Psoas muscle (tissue), 8 donors: Measurements from ENCODE around the gene ELMO2. TPM values are rescaled to one million over a fixed set of nuclear protein-coding genes. Genes with fewer than 3 reads are reported as not detected.

Experiments
- ATAC-seq, 4 donors: fragments of 200-7000 bp; cut with Tn5 transposase; one replicate each; pipeline ENCODE4 v1.9.1; 2020; ENCODE audit warnings: moderate library complexity in 3 of 4, mild to moderate bottlenecking in 2 of 4
- DNase-seq, 2 donors: peaks; one replicate each; pipeline ENCODE4 v3.0.0-alpha.2; 2020
- H3K27ac ChIP-seq: fragments of 200-600 bp; one replicate; pipeline ENCODE4 v1.8.0; 2022
- H3K27me3 ChIP-seq, 3 donors: fragments of 200-600 bp in 1 of 3; one replicate each; pipeline versions ENCODE4 v1.6.1 to v1.8.0; 2013 to 2022; ENCODE audit warnings: low read length in 2 of 3, mild to moderate bottlenecking in 2 of 3, moderate library complexity in 1 of 3; ENCODE audit not compliant: insufficient read depth in 3 of 3
- H3K36me3 ChIP-seq, 2 donors: fragments of 200-600 bp in 1 of 2; one replicate each; pipeline versions ENCODE4 v1.6.1 to v1.8.0; 2013 to 2022; ENCODE audit warnings: low read depth in 1 of 2, mild to moderate bottlenecking in 1 of 2, moderate library complexity in 1 of 2; ENCODE audit not compliant: insufficient read depth in 1 of 2
- H3K4me1 ChIP-seq: fragments of 200-600 bp; one replicate; pipeline ENCODE4 v1.8.0; 2022
- H3K4me3 ChIP-seq: fragments of 200-600 bp; one replicate; pipeline ENCODE4 v1.8.0; 2022; ENCODE audit warnings: mild to moderate bottlenecking
- H3K9me3 ChIP-seq: fragments of 200-600 bp; one replicate; pipeline ENCODE4 v1.8.0; 2022
- CTCF ChIP-seq: fragments of 200-600 bp; IDR thresholded peaks from one replicate; pipeline ENCODE4 v1.8.0; 2022; ENCODE audit warnings: antibody characterized with exemption
- WGBS, 3 donors: extraction: QIAGEN DNeasy Blood & Tissue Kit; methylation state at CpG; one replicate each; pipeline versions ENCODE4 v1.1.6 to v1.1.7; 2013; 5-methylcytosine and 5-hydroxymethylcytosine counted together
- intact Hi-C, 2 donors: fragments of 100-400 bp; cut with DNase I; formaldehyde crosslinking; loops; one replicate each; pipeline versions ENCODE4 v1.11.0 to v1.14.2; 2022
- polyA plus RNA-seq, 3 donors: library from polyadenylated mRNA; stranded (reverse); fragments of 200-250 nt; gene quantifications; one replicate each; pipeline ENCODE4 v1.2.3, GENCODE V29; 2013
- total RNA-seq, 4 donors: library from RNA; stranded (reverse); fragmentation: NEBNext Ultra II Directional in 2 of 4; extraction: Animal tissue kit (Norgen Biotek cat#: 25700) in 2 of 4; gene quantifications; one replicate each; pipeline versions ENCODE4 v1.2.1 to v1.2.4, GENCODE V29; 2021 to 2023
- donor health status: healthy with polysubstance abuse.
- donor health status: DM: no; HTN: no; CAD: no; lungs with moderate emphysema.
- donor health status: Bipolar disorder and iron deficiency.
- donor health status: healthy.
- donor health status: DM: yes; HTN: yes; CAD: no.
- donor health status: DM: no; HTN: no; CAD: no.
- donor health status: DM: no; HTN: no; CAD: no.
- donor health status: DM: yes; HTN: yes; CAD: no.

ELMO2 gene
- total and polyA plus RNA-seq, 7 donors: 21.2 to 60.7 (median 40.3) TPM

GRCh38 chr20:46354207-46354555, 52.2 kb downstream of the ELMO2 start:
- DNase-seq (no peak), ATAC-seq (no peak)
- Histone ChIP-seq H3K27ac (no peak overlapping the region), H3K4me1 (peaks cover 27% of the 10 kb centered on the region), H3K36me3 (peaks cover 0 to 53% of the 10 kb centered on the region in 2 donors), H3K9me3 (no peaks in the 10 kb centered on the region), H3K4me3 (no peak overlapping the region), H3K27me3 (no peaks in the 10 kb centered on the region)
- WGBS, 3 donors: 73 to 87% (median 85%) methylated on average over 4 of the region's 4 CpGs
- intact Hi-C loops: no loop called here
- no peak for TF ChIP-seq CTCF

- Histone ChIP-seq H3K27ac (no peak overlapping the region), H3K9me3 (no peaks in the 10 kb centered on the region), H3K36me3 (peaks cover 0 to 56% of the 10 kb centered on the region in 2 donors), H3K4me1 (peaks cover 22% of the 10 kb centered on the region), H3K4me3 (no peak overlapping the region), H3K27me3 (no peaks in the 10 kb centered on the region)
- TF ChIP-seq CTCF: no peak
- DNase-seq (no peak), ATAC-seq (no peak)
- intact Hi-C loops: no loop called here
- WGBS, 3 donors: 74 to 84% (median 77%) methylated on average over 14 of the region's 14 CpGs
These were observed 52.8 kb downstream of the ELMO2 start for GRCh38 chr20:46353500-46354206.

GRCh38 chr20:46352370-46352938, 54.0 kb downstream of the ELMO2 start:
- DNase-seq (no peak), ATAC-seq (no peak)
- H3K4me3 ChIP-seq: no peak overlapping the region
- peaks cover 15% of the 10 kb centered on the region for H3K4me1 ChIP-seq
- H3K27ac ChIP-seq: no peak overlapping the region
- no peaks in the 10 kb centered on the region for H3K27me3 ChIP-seq
- WGBS, 3 donors: 87 to 90% (median 89%) methylated on average over 18 of the region's 18 CpGs
- TF ChIP-seq CTCF: no peak
- intact Hi-C loops: no loop called here
- peaks cover 0 to 56% of the 10 kb centered on the region in 2 donors for H3K36me3 ChIP-seq
- no peaks in the 10 kb centered on the region for H3K9me3 ChIP-seq

- H3K4me3 ChIP-seq: no peak overlapping the region
- H3K27ac ChIP-seq: no peak overlapping the region
- H3K36me3 ChIP-seq: peaks cover 0 to 58% of the 10 kb centered on the region in 2 donors
- TF ChIP-seq CTCF: no peak
- intact Hi-C loops: no loop called here
- 91 to 96% (median 92%) methylated on average over 7 of the region's 7 CpGs for WGBS, 3 donors
- H3K27me3 ChIP-seq: no peaks in the 10 kb centered on the region
- ATAC-seq: no peak
- H3K4me1 ChIP-seq: peaks cover 5% of the 10 kb centered on the region
- no peaks in the 10 kb centered on the region for H3K9me3 ChIP-seq
- DNase-seq: no peak
These were observed 54.9 kb downstream of the ELMO2 start for GRCh38 chr20:46351357-46352058.
